CD4-positive, alpha-beta T cell (primary cell): Measurements from ENCODE around the gene TMED1. TPM values are rescaled to one million over a fixed set of nuclear protein-coding genes. Genes with fewer than 3 reads are reported as not detected.

ENCODE experiments used
- ATAC-seq: fragments of 200-7000 bp; cut with Tn5 transposase; one replicate; pipeline ENCODE4 v1.10.0; 2022; ENCODE audit warnings: mild to moderate bottlenecking; ENCODE audit not compliant: poor library complexity
- CTCF ChIA-PET: fragments of 350-600 bp; sonication (Branson Sonifier 250); formaldehyde crosslinking; loops from one replicate; lab custom pipeline; 2021; ENCODE audit warnings: antibody characterized with exemption, inconsistent platforms; lab: Charles Lee
- POLR2A ChIA-PET: fragments of 350-600 bp; sonication (Branson Sonifier 250); formaldehyde crosslinking; loops from one replicate; lab custom pipeline; 2021; ENCODE audit warnings: antibody characterized with exemption, inconsistent platforms; lab: Charles Lee
- DNase-seq, 14 experiments: peaks; one replicate each; pipeline ENCODE4 v3.0.0-alpha.2; 2013 to 2020; ENCODE audit warnings: mixed read lengths in 2 of 14
- H3K27ac ChIP-seq, 2 donors: one replicate each; pipeline versions ENCODE4 v1.5.1 to v1.7.0; 2013; ENCODE audit warnings: low read length in 2 of 2, low read depth in 1 of 2, mild to moderate bottlenecking in 1 of 2
- H3K27me3 ChIP-seq, 2 experiments: 1 replicate in 1 of 2; 2 replicates in 1 of 2; pipeline versions ENCODE4 v1.6.1 to v1.7.0; 2013; ENCODE audit warnings: low read length in 2 of 2, control low read depth in 1 of 2, mild to moderate bottlenecking in 1 of 2, moderate library complexity in 1 of 2; ENCODE audit not compliant: insufficient read depth in 2 of 2, control insufficient read depth in 1 of 2
- H3K36me3 ChIP-seq: one replicate; pipeline ENCODE4 v1.6.1; 2013; ENCODE audit warnings: low read length, control low read depth; ENCODE audit not compliant: insufficient read depth
- H3K4me1 ChIP-seq: one replicate; pipeline ENCODE4 v1.6.1; 2013; ENCODE audit warnings: low read length, control low read depth; ENCODE audit not compliant: insufficient read depth
- H3K4me3 ChIP-seq: one replicate; pipeline ENCODE4 v1.5.1; 2013; ENCODE audit warnings: mild to moderate bottlenecking, low read length, moderate library complexity
- H3K9me3 ChIP-seq, 2 experiments: 1 replicate in 1 of 2; 2 replicates in 1 of 2; pipeline versions ENCODE4 v1.6.1 to v1.7.0; 2013; ENCODE audit warnings: low read length in 2 of 2, mild to moderate bottlenecking in 2 of 2, control low read depth in 1 of 2, moderate library complexity in 1 of 2; ENCODE audit not compliant: control insufficient read depth in 1 of 2, insufficient read depth in 1 of 2
- H3K27ac Mint-ChIP-seq: one replicate; pipeline ENCODE4 v1.8.0; 2020; ENCODE audit warnings: mixed read lengths
- H3K27me3 Mint-ChIP-seq: one replicate; pipeline ENCODE4 v1.8.0; 2021; ENCODE audit warnings: mixed read lengths
- H3K36me3 Mint-ChIP-seq: one replicate; pipeline ENCODE4 v1.8.0; 2021; ENCODE audit warnings: low read depth, mixed read lengths
- H3K4me1 Mint-ChIP-seq: one replicate; pipeline ENCODE4 v1.8.0; 2021; ENCODE audit warnings: low read depth, mixed read lengths
- H3K4me3 Mint-ChIP-seq: one replicate; pipeline ENCODE4 v1.8.0; 2020; ENCODE audit warnings: mild to moderate bottlenecking, mixed read lengths
- H3K9me3 Mint-ChIP-seq: one replicate; pipeline ENCODE4 v1.8.0; 2020; ENCODE audit warnings: mixed read lengths
- CTCF ChIP-seq: fragments of 200-600 bp; IDR thresholded peaks from one replicate; pipeline ENCODE4 v1.8.0; 2022; ENCODE audit warnings: antibody characterized with exemption, mild to moderate bottlenecking
- intact Hi-C, 2 experiments: fragments of 100-400 bp; cut with DNase I in 1 of 2; cut with micrococcal nuclease in 1 of 2; formaldehyde crosslinking; loops; one replicate each; pipeline versions ENCODE4 v1.15.1 to v1.9.0; 2023 to 2025; cut with DNase I, micrococcal nuclease
- total RNA-seq, 174 experiments: library from RNA in 2 of 174; stranded (reverse) in 2 of 174; gene quantifications; one replicate each; pipeline ENCODE4 v1.2.3 and lab custom pipeline; 2021 to 2026

Gene TMED1
- total RNA-seq, 2 experiments from 2014 or later, result 6.7 to 7.0 TPM

- ATAC-seq, result no peak
- no peak overlapping the region for H3K4me3 Mint-ChIP-seq
- peaks cover 38% of the 10 kb centered on the region for H3K4me1 ChIP-seq
- no peaks in the 10 kb centered on the region for H3K27me3 Mint-ChIP-seq
- no peaks in the 10 kb centered on the region for H3K36me3 Mint-ChIP-seq
- CTCF ChIA-PET, result interaction anchor here (0.7 to 1.1 kb wide), 2 partner anchors 12 to 65 kb away, joined by 3 to 4 read pairs; no protein-coding TSS in a partner anchor
- no peaks in the 10 kb centered on the region for H3K9me3 ChIP-seq
- no peak overlapping the region for H3K4me3 ChIP-seq
- H3K9me3 Mint-ChIP-seq, result no peaks in the 10 kb centered on the region
- peaks cover 26% of the 10 kb centered on the region for H3K4me1 Mint-ChIP-seq
- intact Hi-C loops, result loop anchor here in 1 of 2 experiments (10.0 kb wide), 1 partner anchor 48 kb away; the partner anchor contains the start of genes TIMM29 and YIPF2
- no peak for DNase-seq
- H3K36me3 ChIP-seq, result peaks cover 5% of the 10 kb centered on the region
- no peaks in the 10 kb centered on the region for H3K27me3 ChIP-seq
- no peak overlapping the region for H3K27ac Mint-ChIP-seq
- no peak for TF ChIP-seq CTCF
- POLR2A ChIA-PET, result interaction anchor here (1.0 to 1.1 kb wide), 2 partner anchors 41 to 159 kb away, joined by 3 read pairs; partner anchors contain the start of genes DNM2 and TMED1
- no peak overlapping the region for H3K27ac ChIP-seq
Observed at GRCh38 chr19:10876459-10877240, 40.6 kb upstream of the TMED1 start.

GRCh38 chr19:10874024-10874423, 38.0 kb upstream of the TMED1 start:
- H3K9me3 ChIP-seq, result no peaks in the 10 kb centered on the region
- Mint-ChIP-seq H3K27ac (peak overlapping the region; percentile 51), H3K27me3 (no peaks in the 10 kb centered on the region), H3K9me3 (no peaks in the 10 kb centered on the region), H3K36me3 (no peaks in the 10 kb centered on the region), H3K4me3 (peak overlapping the region; percentile 66), H3K4me1 (peaks cover 26% of the 10 kb centered on the region)
- no peak for DNase-seq
- peaks cover 39% of the 10 kb centered on the region for H3K4me1 ChIP-seq
- no peak overlapping the region for H3K27ac ChIP-seq
- no peaks in the 10 kb centered on the region for H3K36me3 ChIP-seq
- ATAC-seq, result no peak
- H3K27me3 ChIP-seq, result no peaks in the 10 kb centered on the region
- intact Hi-C loops, result loop anchor here in 1 of 2 experiments (5.0 to 10.0 kb wide), 2 partner anchors 51 to 503 kb away; partner anchors contain the start of genes TIMM29 and YIPF2
- CTCF ChIA-PET, result no interaction called here
- no peak for TF ChIP-seq CTCF
- H3K4me3 ChIP-seq, result no peak overlapping the region
- POLR2A ChIA-PET, result interaction anchor here (1.6 to 2.1 kb wide), 2 partner anchors 10 to 38 kb away, joined by 4 to 12 read pairs; partner anchors contain the start of gene TMED1

DNA sequence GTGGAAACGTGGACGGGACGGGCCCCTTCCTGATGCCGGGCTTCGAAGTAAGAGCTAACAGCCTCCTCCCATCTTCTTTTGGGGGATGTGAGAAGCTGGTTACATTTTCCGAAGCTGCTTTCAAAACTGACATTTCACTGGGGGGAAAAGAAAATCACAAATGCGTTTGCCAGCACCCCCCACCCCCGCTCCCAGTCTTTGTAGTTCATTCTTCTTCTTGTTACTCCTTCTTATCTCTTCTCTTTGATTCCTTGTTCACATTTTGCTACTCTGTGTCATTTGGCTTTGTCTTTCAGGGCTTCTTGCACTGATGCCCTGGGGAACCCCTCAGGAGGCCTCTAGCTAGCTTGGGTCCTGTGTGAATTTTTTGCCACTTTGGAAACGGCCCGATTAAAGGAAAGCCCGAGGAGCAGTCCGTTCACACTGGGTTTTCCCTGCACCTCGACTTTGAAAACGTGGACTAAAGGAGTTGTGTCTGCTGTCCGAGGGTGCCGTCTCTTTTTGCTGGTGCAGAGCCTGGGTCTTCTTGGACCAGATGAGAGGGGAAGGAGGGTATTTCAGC, 36.6 kb upstream of the TMED1 start:
- no peaks in the 10 kb centered on the region for H3K27me3 ChIP-seq
- Mint-ChIP-seq H3K4me3 (peak overlapping the region; percentile 86), H3K36me3 (no peaks in the 10 kb centered on the region), H3K4me1 (peaks cover 18% of the 10 kb centered on the region), H3K27ac (peak overlapping the region; percentile 31), H3K9me3 (no peaks in the 10 kb centered on the region), H3K27me3 (no peaks in the 10 kb centered on the region)
- H3K4me3 ChIP-seq, result peak overlapping the region; percentile 69
- POLR2A ChIA-PET, result interaction anchor here (1.1 to 2.5 kb wide), 3 partner anchors 15 to 155 kb away, joined by 4 to 21 read pairs (median 12); partner anchors contain the start of genes DNM2 and TMED1
- H3K27ac ChIP-seq, result no peak overlapping the region
- H3K9me3 ChIP-seq, result no peaks in the 10 kb centered on the region
- CTCF ChIA-PET, result interaction anchor here (0.9 to 1.5 kb wide), 2 partner anchors 9 to 155 kb away, joined by 3 to 7 read pairs; no protein-coding TSS in a partner anchor
- ATAC-seq (no peak), DNase-seq (no peak)
- TF ChIP-seq CTCF, result no peak
- peaks cover 32% of the 10 kb centered on the region for H3K4me1 ChIP-seq
- intact Hi-C loops, result loop anchor here in 1 of 2 experiments (5.0 to 10.0 kb wide), 2 partner anchors 52 to 505 kb away; partner anchors contain the start of genes TIMM29 and YIPF2
- no peaks in the 10 kb centered on the region for H3K36me3 ChIP-seq
